Measurements from ENCODE around the gene ANKMY1.
"Not testable (repeated sequence)": the region's sequence is repeated elsewhere in the genome, so short reads cannot be mapped to it uniquely, and the experiment has no call there.

Gene ANKMY1

GRCh38 chr2:240498958-240499260 is 58.9 kb downstream of the ANKMY1 start:
- Histone ChIP-seq H3K27me3 (ENCODE audit: control insufficient read depth in 5 of 5, insufficient read depth in 4 of 5, low read length in 5 of 5) (no peaks in the 10 kb centered on the region), H3K4me3 (ENCODE audit: low read depth in 1 of 5, low read length in 5 of 5) (no peak overlapping the region), H3K36me3 (ENCODE audit: control insufficient read depth in 5 of 5, insufficient read depth in 5 of 5, low read length in 5 of 5) (peaks cover 0 to 55% (median 18%) of the 10 kb centered on the region in 5 donors), H3K27ac (ENCODE audit: low read depth, low read length) (no peak overlapping the region), H3K9ac (ENCODE audit: low read length in 5 of 5) (no peak overlapping the region), H3K4me1 (ENCODE audit: control insufficient read depth in 5 of 5, insufficient read depth in 5 of 5, low read length in 5 of 5) (no peaks in the 10 kb centered on the region), H3K9me3 (ENCODE audit: control insufficient read depth in 5 of 5, low read length in 5 of 5) (no peaks in the 10 kb centered on the region)

GRCh38 chr2:240498171-240498957 is 59.4 kb downstream of the ANKMY1 start:
- Histone ChIP-seq H3K36me3 (ENCODE audit: control insufficient read depth in 5 of 5, insufficient read depth in 5 of 5, low read length in 5 of 5) (peaks cover 0 to 57% (median 18%) of the 10 kb centered on the region in 5 donors), H3K27me3 (ENCODE audit: control insufficient read depth in 5 of 5, insufficient read depth in 4 of 5, low read length in 5 of 5) (no peaks in the 10 kb centered on the region), H3K4me1 (ENCODE audit: control insufficient read depth in 5 of 5, insufficient read depth in 5 of 5, low read length in 5 of 5) (no peaks in the 10 kb centered on the region), H3K9me3 (ENCODE audit: control insufficient read depth in 5 of 5, low read length in 5 of 5) (peaks cover 0 to 3% (median 0%) of the 10 kb centered on the region in 5 donors), H3K4me3 (ENCODE audit: low read depth in 1 of 5, low read length in 5 of 5) (no peak overlapping the region), H3K27ac (ENCODE audit: low read depth, low read length) (no peak overlapping the region), H3K9ac (ENCODE audit: low read length in 5 of 5) (no peak overlapping the region)

- H3K9ac ChIP-seq (ENCODE audit: low read length in 5 of 5); H3K27me3 ChIP-seq (ENCODE audit: control insufficient read depth in 5 of 5, insufficient read depth in 4 of 5, low read length in 5 of 5); H3K27ac ChIP-seq (ENCODE audit: low read depth, low read length); H3K9me3 ChIP-seq (ENCODE audit: control insufficient read depth in 5 of 5, low read length in 5 of 5); H3K4me1 ChIP-seq (ENCODE audit: control insufficient read depth in 5 of 5, insufficient read depth in 5 of 5, low read length in 5 of 5); H3K4me3 ChIP-seq (ENCODE audit: low read depth in 1 of 5, low read length in 5 of 5): not testable (repeated sequence)
- peaks cover 0 to 57% (median 18%) of the 10 kb centered on the region in 5 donors for H3K36me3 ChIP-seq (ENCODE audit: control insufficient read depth in 5 of 5, insufficient read depth in 5 of 5, low read length in 5 of 5)
Measured at GRCh38 chr2:240497082-240497481, 60.7 kb downstream of the ANKMY1 start.

GRCh38 chr2:240494942-240495341 is 62.8 kb downstream of the ANKMY1 start:
- not testable (repeated sequence) for H3K27ac ChIP-seq (ENCODE audit: low read depth, low read length); H3K9ac ChIP-seq (ENCODE audit: low read length in 5 of 5); H3K4me1 ChIP-seq (ENCODE audit: control insufficient read depth in 5 of 5, insufficient read depth in 5 of 5, low read length in 5 of 5); H3K27me3 ChIP-seq (ENCODE audit: control insufficient read depth in 5 of 5, insufficient read depth in 4 of 5, low read length in 5 of 5); H3K4me3 ChIP-seq (ENCODE audit: low read depth in 1 of 5, low read length in 5 of 5)
- Histone ChIP-seq H3K9me3 (ENCODE audit: control insufficient read depth in 5 of 5, low read length in 5 of 5) (peaks cover 0 to 10% (median 8%) of the 10 kb centered on the region in 5 donors), H3K36me3 (ENCODE audit: control insufficient read depth in 5 of 5, insufficient read depth in 5 of 5, low read length in 5 of 5) (peaks cover 0 to 41% (median 13%) of the 10 kb centered on the region in 5 donors)

GRCh38 chr2:240494194-240494793 is 63.5 kb downstream of the ANKMY1 start:
- Histone ChIP-seq H3K4me3 (ENCODE audit: low read depth in 1 of 5, low read length in 5 of 5) (no peak overlapping the region), H3K27ac (ENCODE audit: low read depth, low read length) (no peak overlapping the region), H3K9me3 (ENCODE audit: control insufficient read depth in 5 of 5, low read length in 5 of 5) (peaks cover 2 to 14% (median 8%) of the 10 kb centered on the region in 5 donors), H3K27me3 (ENCODE audit: control insufficient read depth in 5 of 5, insufficient read depth in 4 of 5, low read length in 5 of 5) (no peaks in the 10 kb centered on the region), H3K36me3 (ENCODE audit: control insufficient read depth in 5 of 5, insufficient read depth in 5 of 5, low read length in 5 of 5) (peaks cover 0 to 35% (median 7%) of the 10 kb centered on the region in 5 donors), H3K4me1 (ENCODE audit: control insufficient read depth in 5 of 5, insufficient read depth in 5 of 5, low read length in 5 of 5) (no peaks in the 10 kb centered on the region), H3K9ac (ENCODE audit: low read length in 5 of 5) (no peak overlapping the region)

- Histone ChIP-seq H3K9ac (ENCODE audit: low read length in 5 of 5) (no peak overlapping the region), H3K27ac (ENCODE audit: low read depth, low read length) (no peak overlapping the region), H3K36me3 (ENCODE audit: control insufficient read depth in 5 of 5, insufficient read depth in 5 of 5, low read length in 5 of 5) (peaks cover 0 to 12% (median 0%) of the 10 kb centered on the region in 5 donors), H3K4me1 (ENCODE audit: control insufficient read depth in 5 of 5, insufficient read depth in 5 of 5, low read length in 5 of 5) (no peaks in the 10 kb centered on the region), H3K4me3 (ENCODE audit: low read depth in 1 of 5, low read length in 5 of 5) (no peak overlapping the region), H3K9me3 (ENCODE audit: control insufficient read depth in 5 of 5, low read length in 5 of 5) (peaks cover 4 to 21% (median 14%) of the 10 kb centered on the region in 5 donors), H3K27me3 (ENCODE audit: control insufficient read depth in 5 of 5, insufficient read depth in 4 of 5, low read length in 5 of 5) (no peaks in the 10 kb centered on the region)
Measured at GRCh38 chr2:240491483-240491882, 66.3 kb downstream of the ANKMY1 start.

GRCh38 chr2:240482141-240482540 is 75.6 kb downstream of the ANKMY1 start:
- Histone ChIP-seq H3K4me1 (ENCODE audit: control insufficient read depth in 5 of 5, insufficient read depth in 5 of 5, low read length in 5 of 5) (no peaks in the 10 kb centered on the region), H3K4me3 (ENCODE audit: low read depth in 1 of 5, low read length in 5 of 5) (no peak overlapping the region), H3K9me3 (ENCODE audit: control insufficient read depth in 5 of 5, low read length in 5 of 5) (peaks cover 0 to 9% (median 3%) of the 10 kb centered on the region in 5 donors), H3K9ac (ENCODE audit: low read length in 5 of 5) (no peak overlapping the region), H3K27me3 (ENCODE audit: control insufficient read depth in 5 of 5, insufficient read depth in 4 of 5, low read length in 5 of 5) (peaks cover 0 to 2% (median 0%) of the 10 kb centered on the region in 5 donors), H3K27ac (ENCODE audit: low read depth, low read length) (no peak overlapping the region), H3K36me3 (ENCODE audit: control insufficient read depth in 5 of 5, insufficient read depth in 5 of 5, low read length in 5 of 5) (no peaks in the 10 kb centered on the region)

- Histone ChIP-seq H3K27me3 (ENCODE audit: control insufficient read depth in 5 of 5, insufficient read depth in 4 of 5, low read length in 5 of 5) (peaks cover 0 to 2% (median 0%) of the 10 kb centered on the region in 5 donors), H3K36me3 (ENCODE audit: control insufficient read depth in 5 of 5, insufficient read depth in 5 of 5, low read length in 5 of 5) (no peaks in the 10 kb centered on the region), H3K4me3 (ENCODE audit: low read depth in 1 of 5, low read length in 5 of 5) (no peak overlapping the region), H3K9ac (ENCODE audit: low read length in 5 of 5) (no peak overlapping the region), H3K9me3 (ENCODE audit: control insufficient read depth in 5 of 5, low read length in 5 of 5) (peaks cover 0 to 5% (median 3%) of the 10 kb centered on the region in 5 donors), H3K4me1 (ENCODE audit: control insufficient read depth in 5 of 5, insufficient read depth in 5 of 5, low read length in 5 of 5) (no peaks in the 10 kb centered on the region), H3K27ac (ENCODE audit: low read depth, low read length) (no peak overlapping the region)
Measured at GRCh38 chr2:240481720-240482119, 76.1 kb downstream of the ANKMY1 start.

- Histone ChIP-seq H3K36me3 (ENCODE audit: control insufficient read depth in 5 of 5, insufficient read depth in 5 of 5, low read length in 5 of 5) (no peaks in the 10 kb centered on the region), H3K4me3 (ENCODE audit: low read depth in 1 of 5, low read length in 5 of 5) (no peak overlapping the region), H3K27ac (ENCODE audit: low read depth, low read length) (no peak overlapping the region), H3K9ac (ENCODE audit: low read length in 5 of 5) (no peak overlapping the region), H3K27me3 (ENCODE audit: control insufficient read depth in 5 of 5, insufficient read depth in 4 of 5, low read length in 5 of 5) (peaks cover 0 to 2% (median 0%) of the 10 kb centered on the region in 5 donors), H3K9me3 (ENCODE audit: control insufficient read depth in 5 of 5, low read length in 5 of 5) (peaks cover 0 to 8% (median 5%) of the 10 kb centered on the region in 5 donors), H3K4me1 (ENCODE audit: control insufficient read depth in 5 of 5, insufficient read depth in 5 of 5, low read length in 5 of 5) (no peaks in the 10 kb centered on the region)
Measured at GRCh38 chr2:240480834-240481623, 76.8 kb downstream of the ANKMY1 start.

- H3K36me3 ChIP-seq (ENCODE audit: control insufficient read depth in 5 of 5, insufficient read depth in 5 of 5, low read length in 5 of 5) = no peaks in the 10 kb centered on the region
- peaks cover 0 to 10% (median 5%) of the 10 kb centered on the region in 5 donors for H3K9me3 ChIP-seq (ENCODE audit: control insufficient read depth in 5 of 5, low read length in 5 of 5)
- H3K27me3 ChIP-seq (ENCODE audit: control insufficient read depth in 5 of 5, insufficient read depth in 4 of 5, low read length in 5 of 5) = peaks cover 0 to 2% (median 0%) of the 10 kb centered on the region in 5 donors
- no peak overlapping the region for H3K9ac ChIP-seq (ENCODE audit: low read length in 5 of 5)
- H3K4me1 ChIP-seq (ENCODE audit: control insufficient read depth in 5 of 5, insufficient read depth in 5 of 5, low read length in 5 of 5) = no peaks in the 10 kb centered on the region
- no peak overlapping the region for H3K4me3 ChIP-seq (ENCODE audit: low read depth in 1 of 5, low read length in 5 of 5)
- no peak overlapping the region for H3K27ac ChIP-seq (ENCODE audit: low read depth, low read length)
Measured at GRCh38 chr2:240479111-240479501, 78.7 kb downstream of the ANKMY1 start.

Data from subcutaneous abdominal adipose tissue (tissue), 5 donors.